ENCODE results near the gene DCLRE1B. TPM values are rescaled to one million over a fixed set of nuclear protein-coding genes. Genes with fewer than 3 reads are reported as not detected.

DCLRE1B gene
- total and polyA plus RNA-seq, 12 donors: 1.1 to 6.1 (median 3.8) TPM

- DNase-seq: no peak
- H3K4me1 ChIP-seq (replicated peaks in 1 of 2): no peaks in the 10 kb centered on the region
- no peak overlapping the region for H3K4me3 ChIP-seq
- no peak overlapping the region for H3K27ac ChIP-seq
- intact Hi-C loops (cut with DNase I): loop anchor here in 1 of 2 donors (10.0 kb wide), 1 partner anchor 93 kb away; no protein-coding TSS in a partner anchor
- TF ChIP-seq POLR2A (IDR thresholded peaks at IDR 0.05) (no peak), CTCF (IDR thresholded peaks at IDR 0.05) (no peak)
- H3K27me3 ChIP-seq: no peaks in the 10 kb centered on the region
- H3K9me3 ChIP-seq (replicated peaks in 1 of 3): no peaks in the 10 kb centered on the region
- no peaks in the 10 kb centered on the region for H3K36me3 ChIP-seq (replicated peaks in 1 of 2)
Observed at GRCh38 chr1:113918243-113918642, 13.1 kb downstream of the DCLRE1B start.

GRCh38 chr1:113922957-113923356 lies 17.8 kb downstream of the DCLRE1B start:
- no peak for DNase-seq
- no peaks in the 10 kb centered on the region for H3K9me3 ChIP-seq (replicated peaks in 1 of 3)
- no peaks in the 10 kb centered on the region for H3K4me1 ChIP-seq (replicated peaks in 1 of 2)
- H3K27me3 ChIP-seq: no peaks in the 10 kb centered on the region
- 69 to 94% (median 91%) methylated on average over 4 of the region's 4 CpGs for WGBS, 4 donors
- intact Hi-C loops (cut with DNase I): no loop called here
- no peak overlapping the region for H3K27ac ChIP-seq
- no peak overlapping the region for H3K4me3 ChIP-seq
- no peak for TF ChIP-seq POLR2A (IDR thresholded peaks at IDR 0.05)
- no peak for TF ChIP-seq CTCF (IDR thresholded peaks at IDR 0.05)
- H3K36me3 ChIP-seq (replicated peaks in 1 of 2): no peaks in the 10 kb centered on the region

GRCh38 chr1:113924473-113924872 lies 19.3 kb downstream of the DCLRE1B start:
- H3K36me3 ChIP-seq (replicated peaks in 1 of 2): no peaks in the 10 kb centered on the region

GRCh38 chr1:113928187-113928930 lies 23.2 kb downstream of the DCLRE1B start:
- H3K4me1 ChIP-seq (replicated peaks in 1 of 2): peaks cover 24 to 37% of the 10 kb centered on the region in 2 donors
- intact Hi-C loops (cut with DNase I): no loop called here
- H3K36me3 ChIP-seq (replicated peaks in 1 of 2): no peaks in the 10 kb centered on the region
- WGBS, 4 donors: 18 to 26% (median 22%) methylated on average over 6 of the region's 6 CpGs
- peak overlapping the region; percentile 69 to 100 (median 95) for H3K27ac ChIP-seq
- peak overlapping the region in 3 of 4 donors; percentile 89 to 99 (median 98) for H3K4me3 ChIP-seq
- no peaks in the 10 kb centered on the region for H3K9me3 ChIP-seq (replicated peaks in 1 of 3)
- H3K27me3 ChIP-seq: no peaks in the 10 kb centered on the region
- TF ChIP-seq CTCF (IDR thresholded peaks at IDR 0.05) (no peak), POLR2A (IDR thresholded peaks at IDR 0.05) (no peak)
- DNase-seq: no peak

More at GRCh38 chr1:113924473-113924872, 19.3 kb downstream of the DCLRE1B start:
- no peaks in the 10 kb centered on the region for H3K9me3 ChIP-seq (replicated peaks in 1 of 3)
- no peak overlapping the region for H3K4me3 ChIP-seq
- intact Hi-C loops (cut with DNase I): no loop called here
- H3K4me1 ChIP-seq (replicated peaks in 1 of 2): peaks cover 7% of the 10 kb centered on the region in 2 donors
- H3K27me3 ChIP-seq: no peaks in the 10 kb centered on the region
- no peak overlapping the region for H3K27ac ChIP-seq
- no peak for DNase-seq
- TF ChIP-seq CTCF (IDR thresholded peaks at IDR 0.05): no peak
- TF ChIP-seq POLR2A (IDR thresholded peaks at IDR 0.05): no peak
- WGBS, 4 donors: 88 to 94% (median 93%) methylated on average over 2 of the region's 2 CpGs
